ENCODE measurements around the gene LDLRAD4. TPM values are rescaled to one million over a fixed set of nuclear protein-coding genes. Genes with fewer than 3 reads are reported as not detected.

Gene LDLRAD4
- total RNA-seq, 6 donors from 2014 or later: 19.5 to 26.6 (median 24.4) TPM

DNA sequence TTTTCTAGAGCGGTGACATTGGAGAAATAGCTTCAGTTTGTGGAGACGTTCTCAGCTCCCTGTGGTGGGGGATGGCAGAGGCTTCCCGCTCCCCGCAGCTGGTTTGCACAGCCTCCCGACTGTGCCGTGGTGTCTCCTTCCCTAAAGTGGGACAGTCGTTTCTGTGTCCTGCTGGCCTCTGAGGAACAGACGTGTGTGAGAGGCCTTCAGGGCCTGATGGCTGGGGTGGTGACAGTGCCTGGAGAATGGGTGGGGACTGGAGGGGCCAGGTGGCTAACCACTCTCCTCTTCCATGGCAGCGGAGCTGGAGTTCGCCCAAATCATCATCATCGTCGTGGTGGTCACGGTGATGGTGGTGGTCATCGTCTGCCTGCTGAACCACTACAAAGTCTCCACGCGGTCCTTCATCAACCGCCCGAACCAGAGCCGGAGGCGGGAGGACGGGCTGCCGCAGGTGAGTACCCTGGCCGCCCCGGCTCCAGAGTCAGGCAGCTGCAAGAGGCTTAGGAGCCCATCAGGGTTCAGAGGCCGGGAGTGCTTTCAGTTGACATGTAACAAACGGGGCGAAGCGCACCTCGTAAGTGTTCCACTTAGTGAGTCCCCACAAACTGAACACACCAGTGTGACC lies 402.4 kb downstream of the LDLRAD4 start:
- TF ChIP-seq EP300 (IDR thresholded peaks at IDR 0.05) (no peak), CTCF (IDR thresholded peaks at IDR 0.05) (no peak)
- H3K27me3 ChIP-seq: no peaks in the 10 kb centered on the region
- peaks cover 0 to 15% (median 3%) of the 10 kb centered on the region in 4 donors for H3K4me1 ChIP-seq
- no peak overlapping the region for H3K27ac ChIP-seq
- no peaks in the 10 kb centered on the region for H3K9me3 ChIP-seq
- 96 to 97% methylated on average over 29 of the region's 29 CpGs for WGBS, 2 donors
- DNase-seq (no peak), ATAC-seq (ENCODE audit: low FRiP score in 2 of 2) (no peak)
- H3K36me3 ChIP-seq: no peaks in the 10 kb centered on the region
- H3K4me3 ChIP-seq: no peak overlapping the region

DNA sequence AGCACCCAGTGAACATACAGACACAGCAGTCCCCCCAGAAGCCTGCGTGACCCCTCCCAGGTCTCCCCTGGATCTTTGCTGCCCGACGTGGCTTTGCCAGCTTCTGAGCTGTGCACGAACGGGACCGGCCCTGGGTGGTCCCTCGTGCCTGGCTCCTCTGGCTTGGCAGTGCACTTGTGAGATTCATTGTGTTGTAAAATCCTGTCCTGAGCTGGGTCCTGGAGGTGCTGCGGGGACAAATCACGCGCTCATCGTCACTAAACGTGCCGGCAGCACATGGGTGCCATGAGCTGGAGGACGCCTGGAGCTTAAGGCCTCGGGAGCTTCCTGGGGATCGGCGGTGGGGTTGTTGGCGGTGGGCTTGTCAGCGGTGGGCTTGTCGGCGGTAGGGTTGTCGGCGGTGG lies 402.9 kb downstream of the LDLRAD4 start:
- TF ChIP-seq EP300 (IDR thresholded peaks at IDR 0.05) (no peak), POLR2AphosphoS5 (IDR thresholded peaks at IDR 0.05) (no peak), CTCF (IDR thresholded peaks at IDR 0.05) (no peak), POLR2A (IDR thresholded peaks at IDR 0.05) (no peak)
- no peak for ATAC-seq (ENCODE audit: low FRiP score in 2 of 2)
- Histone ChIP-seq H3K9me3 (no peaks in the 10 kb centered on the region), H3K27ac (no peak overlapping the region), H3K27me3 (no peaks in the 10 kb centered on the region), H3K4me1 (peaks cover 0 to 15% (median 3%) of the 10 kb centered on the region in 4 donors), H3K36me3 (no peaks in the 10 kb centered on the region), H3K4me3 (no peak overlapping the region)
- WGBS, 2 donors: 92 to 96% methylated on average over 18 to 23 of the region's 23 CpGs
- peak in 1 of 2 donors; percentile 60 for DNase-seq

GRCh38 chr18:13621886-13622619 lies 403.5 kb downstream of the LDLRAD4 start:
- Histone ChIP-seq H3K4me1 (peaks cover 0 to 15% (median 3%) of the 10 kb centered on the region in 4 donors), H3K27ac (no peak overlapping the region), H3K27me3 (no peaks in the 10 kb centered on the region), H3K9me3 (no peaks in the 10 kb centered on the region), H3K4me3 (no peak overlapping the region), H3K36me3 (no peaks in the 10 kb centered on the region)
- DNase-seq (no peak), ATAC-seq (ENCODE audit: low FRiP score in 2 of 2) (no peak)
- WGBS, 2 donors: 92 to 93% methylated on average over 18 to 19 of the region's 19 CpGs
- TF ChIP-seq EP300 (IDR thresholded peaks at IDR 0.05) (no peak), CTCF (IDR thresholded peaks at IDR 0.05) (no peak), POLR2AphosphoS5 (IDR thresholded peaks at IDR 0.05) (no peak), POLR2A (IDR thresholded peaks at IDR 0.05) (no peak)

DNA sequence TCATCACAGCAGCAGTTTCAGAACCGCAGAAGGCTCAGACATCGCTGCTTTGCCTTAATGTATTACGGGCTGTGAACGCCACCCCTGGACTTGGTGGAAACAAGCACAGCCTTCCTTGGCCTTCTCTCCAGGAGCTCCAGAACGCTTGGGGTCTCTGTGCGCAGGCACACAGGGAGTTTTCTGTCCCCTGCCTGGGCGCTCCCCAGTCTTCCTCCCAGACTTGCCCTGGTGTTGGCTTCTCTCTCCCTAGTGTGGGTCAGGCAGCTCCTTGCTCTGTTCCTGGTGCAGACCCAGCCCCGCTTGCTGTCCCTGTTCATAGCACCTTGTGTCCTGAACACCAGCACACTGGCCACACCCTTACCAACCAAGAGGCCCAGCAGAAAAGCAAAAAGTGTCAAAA lies 404.2 kb downstream of the LDLRAD4 start:
- Histone ChIP-seq H3K4me3 (no peak overlapping the region), H3K36me3 (no peaks in the 10 kb centered on the region), H3K4me1 (peaks cover 0 to 15% (median 3%) of the 10 kb centered on the region in 4 donors), H3K27ac (no peak overlapping the region), H3K27me3 (no peaks in the 10 kb centered on the region), H3K9me3 (no peaks in the 10 kb centered on the region)
- DNase-seq (no peak), ATAC-seq (ENCODE audit: low FRiP score in 2 of 2) (no peak)
- 94 to 100% methylated on average over 4 to 8 of the region's 8 CpGs for WGBS, 2 donors
- TF ChIP-seq POLR2AphosphoS5 (IDR thresholded peaks at IDR 0.05) (no peak), CTCF (IDR thresholded peaks at IDR 0.05) (no peak), POLR2A (IDR thresholded peaks at IDR 0.05) (no peak), EP300 (IDR thresholded peaks at IDR 0.05) (no peak)

All from upper lobe of left lung (tissue), 6 donors.